Measurements from ENCODE around the gene KIF1C. TPM values are rescaled to one million over a fixed set of nuclear protein-coding genes. Genes with fewer than 3 reads are reported as not detected.
A peak's percentile ranks its signal among the peaks of the same experiment; 100 is the strongest.

KIF1C gene
- total RNA-seq, 1 experiment from 2014 or later = 121 TPM

- TF ChIP-seq EZH2 (IDR thresholded peaks at IDR 0.05) (no peak), CEBPB (IDR thresholded peaks at IDR 0.05; ENCODE audit: low read depth) (no peak), RAD21 (IDR thresholded peaks at IDR 0.05; ENCODE audit: low read depth) (no peak), JUND (IDR thresholded peaks at IDR 0.05) (no peak), MAX (IDR thresholded peaks at IDR 0.05) (no peak), SP1 (IDR thresholded peaks at IDR 0.05; ENCODE audit: low read depth) (no peak), POLR2AphosphoS5 (IDR thresholded peaks at IDR 0.05; ENCODE audit: low read depth, low read length) (no peak), CBX3 (IDR thresholded peaks at IDR 0.05; ENCODE audit: low read depth) (no peak), EZH2phosphoT487 (IDR thresholded peaks at IDR 0.05; ENCODE audit: borderline replicate concordance) (no peak), ZBTB33 (IDR thresholded peaks at IDR 0.05; ENCODE audit: extremely low read depth, insufficient replicate concordance, low read length) (no peak), YY1 (IDR thresholded peaks at IDR 0.05; ENCODE audit: extremely low read depth, insufficient replicate concordance, low read depth, low read length) (no peak), REST (IDR thresholded peaks at IDR 0.05; ENCODE audit: low read depth) (no peak)
- Histone ChIP-seq H2AFZ (ENCODE audit: low read depth, low read length, poor library complexity, severe bottlenecking) (no peak overlapping the region), H3K79me2 (ENCODE audit: insufficient read depth, low read length) (peaks cover 7% of the 10 kb centered on the region; the same call in 1 of the 2 replicates), H3K4me3 (replicated peaks in 1 of 2; ENCODE audit: low read depth in 1 of 2, low read length in 2 of 2) (no peak overlapping the region), H3K36me3 (ENCODE audit: control insufficient read depth in 1 of 2, insufficient read depth in 2 of 2, low read length in 2 of 2) (peaks cover 0 to 4% of the 10 kb centered on the region in 2 experiments; a peak in 2 of 4 replicates), H3K27me3 (ENCODE audit: insufficient read depth, low read length) (no peaks in the 10 kb centered on the region), H3K9me2 (ENCODE audit: insufficient read depth) (no peaks in the 10 kb centered on the region), H3K27ac (ENCODE audit: low read depth, low read length) (peak overlapping the region; percentile 26; the same call in 1 of the 2 replicates), H3K9me3 (ENCODE audit: control insufficient read depth in 1 of 2, insufficient read depth in 1 of 2, low read depth in 1 of 2, low read length in 2 of 2) (no peaks in the 10 kb centered on the region), H3K4me1 (ENCODE audit: control insufficient read depth in 1 of 2, insufficient read depth in 2 of 2, low read length in 2 of 2) (peaks cover 4 to 5% of the 10 kb centered on the region in 2 experiments; a peak in 2 of 4 replicates), H4K20me1 (ENCODE audit: insufficient read depth) (no peaks in the 10 kb centered on the region), H3K9ac (ENCODE audit: low read length) (no peak overlapping the region), H3K4me2 (ENCODE audit: low read length) (no peak overlapping the region)
- ATAC-seq = no peak
- ChIA-PET CTCF (no interaction called here), POLR2A (no interaction called here), RAD21 (ENCODE audit: low non-redundant PET in 1 of 2, low total read pairs in 2 of 2, uncharacterized antibody in 2 of 2, unreplicated experiment in 2 of 2) (no interaction called here)
- BruUV-seq (replicated peaks) = no TSS peak
- intact Hi-C loops (cut with micrococcal nuclease) = no loop called here
- no peak for DNase-seq (ENCODE audit: low read depth, low spot score)
Measured at GRCh38 chr17:4960279-4960922, 37.3 kb upstream of the KIF1C start.
